Globus pallidus (tissue), 1 donor: ENCODE data around the gene SLC26A4.
"Not testable (repeated sequence)": the region's sequence is repeated elsewhere in the genome, so short reads cannot be mapped to it uniquely, and the experiment has no call there.

ENCODE experiments used
- DNase-seq: peaks from one replicate; pipeline ENCODE4 v3.0.0-alpha.2; 2015; ENCODE audit warnings: low spot score

Gene SLC26A4

DNA sequence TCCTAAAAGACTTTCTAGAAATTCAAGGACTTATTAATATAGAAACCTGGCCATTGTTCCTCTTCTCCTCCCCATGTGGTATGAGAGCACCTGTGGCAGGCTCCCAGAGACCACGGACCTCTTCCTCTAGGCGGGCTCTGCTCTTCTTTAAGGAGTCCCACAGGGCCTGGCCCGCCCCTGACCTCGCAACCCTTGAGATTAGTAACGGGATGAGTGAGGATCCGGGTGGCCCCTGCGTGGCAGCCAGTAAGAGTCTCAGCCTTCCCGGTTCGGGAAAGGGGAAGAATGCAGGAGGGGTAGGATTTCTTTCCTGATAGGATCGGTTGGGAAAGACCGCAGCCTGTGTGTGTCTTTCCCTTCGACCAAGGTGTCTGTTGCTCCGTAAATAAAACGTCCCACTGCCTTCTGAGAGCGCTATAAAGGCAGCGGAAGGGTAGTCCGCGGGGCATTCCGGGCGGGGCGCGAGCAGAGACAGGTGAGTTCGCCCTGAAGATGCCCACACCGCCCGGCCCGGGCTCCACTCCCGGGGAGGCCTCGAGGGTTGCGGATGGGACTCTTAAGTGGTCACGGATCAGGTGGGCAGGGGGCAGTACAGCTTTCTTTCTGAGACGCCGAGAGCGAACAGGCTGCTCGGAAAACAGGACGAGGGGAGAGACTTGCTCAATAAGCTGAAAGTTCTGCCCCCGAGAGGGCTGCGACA lies at the start of gene SLC26A4:
Gene SLC26A4 (plus strand): TSS at position 448 of the 700 bp plus-strand sequence. CDS start 814 bp downstream, outside the sequence.
- no peak for DNase-seq

DNA sequence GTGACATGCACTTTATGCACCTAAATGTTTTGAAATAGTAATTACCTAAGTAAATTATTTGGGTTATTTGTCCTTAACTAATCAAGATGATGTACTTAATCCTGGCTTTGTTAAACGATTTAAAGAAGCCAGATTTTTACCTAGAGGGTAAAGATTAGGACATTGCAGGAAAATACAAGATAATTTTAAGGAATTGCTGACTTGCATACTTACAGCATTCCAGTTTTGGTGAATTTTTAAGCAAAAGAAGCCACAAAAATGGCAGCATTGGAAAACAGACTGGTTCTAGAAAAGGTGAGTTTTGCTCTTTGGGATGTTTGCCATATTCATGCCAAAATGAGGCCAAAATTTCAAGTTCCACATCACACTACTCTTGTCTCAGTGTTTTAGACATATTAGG lies 47.2 kb upstream of the SLC26A4 start:
- DNase-seq = no peak

DNA sequence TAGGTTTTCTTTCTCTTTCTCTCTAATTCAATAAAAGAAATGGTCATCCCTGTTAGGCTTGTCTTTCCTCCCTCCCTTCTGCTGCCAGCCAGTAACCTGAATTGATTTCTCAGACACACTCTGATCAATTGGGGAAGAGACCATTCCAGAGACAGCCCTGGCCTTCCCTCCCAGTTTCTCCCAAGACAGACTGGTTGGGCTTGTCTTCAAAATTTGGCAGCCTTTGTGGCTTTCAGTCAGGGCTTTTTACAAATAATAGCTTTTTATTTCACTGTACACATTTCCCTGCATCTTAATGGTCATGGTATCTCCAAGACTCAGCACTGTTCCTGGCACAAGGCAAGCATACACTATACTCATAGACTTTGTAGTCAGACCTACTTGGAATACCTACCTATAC lies 46.7 kb upstream of the SLC26A4 start:
- DNase-seq = no peak

DNA sequence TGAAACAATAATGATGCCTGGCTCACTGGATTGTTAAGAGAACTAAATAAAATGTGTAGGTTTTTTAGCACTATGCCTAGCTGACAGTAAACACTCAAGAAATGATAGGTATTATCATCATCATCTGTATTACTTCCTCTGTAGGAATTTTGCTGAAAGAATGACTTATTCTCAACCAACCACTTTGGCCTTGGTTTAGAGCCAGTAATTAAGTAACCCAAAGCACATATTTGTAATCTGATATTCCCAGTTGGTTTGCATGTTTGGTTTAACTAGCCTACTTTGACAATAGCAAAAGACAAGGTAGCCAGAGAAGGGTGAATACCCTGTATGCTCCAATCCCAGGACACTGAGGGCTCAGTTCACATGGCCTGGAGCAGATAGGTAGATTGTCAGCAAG lies 46.2 kb upstream of the SLC26A4 start:
- DNase-seq = no peak

DNA sequence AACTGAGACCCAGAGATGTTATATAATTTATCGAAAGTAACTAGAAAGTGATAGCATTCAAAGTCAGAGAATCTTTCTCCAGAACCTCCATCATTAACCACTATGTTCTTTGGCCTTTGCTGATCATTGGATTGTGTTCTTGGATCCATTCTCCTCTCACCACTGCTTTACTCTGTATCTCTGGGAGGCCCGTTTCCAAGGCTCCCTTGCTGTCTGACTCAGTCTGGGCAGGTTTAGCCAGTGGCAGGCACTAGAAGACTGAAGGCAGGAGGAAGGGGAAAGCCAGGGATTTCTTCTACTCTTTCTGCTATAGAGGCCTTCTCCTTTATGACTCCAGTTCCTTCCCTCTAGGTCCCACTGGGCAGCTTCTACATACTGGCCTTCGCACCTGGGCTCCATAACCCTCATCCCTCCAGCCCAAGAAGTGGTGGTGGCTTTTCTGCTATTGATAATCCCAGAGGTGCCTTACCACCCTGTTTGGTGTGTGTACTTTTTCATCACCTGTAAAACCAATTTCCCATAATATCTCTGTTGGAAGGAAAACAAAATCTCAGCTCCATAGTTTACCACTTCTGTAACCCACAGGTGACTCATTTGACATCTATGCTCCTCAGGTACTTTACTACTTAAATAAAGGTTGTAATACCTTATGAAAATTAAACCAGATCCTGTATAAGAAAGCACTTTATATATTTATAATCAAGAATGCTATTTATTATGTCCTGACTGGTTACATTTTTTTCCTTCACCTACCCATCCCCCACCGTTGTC lies 44.5 kb upstream of the SLC26A4 start:
- no peak for DNase-seq

DNA sequence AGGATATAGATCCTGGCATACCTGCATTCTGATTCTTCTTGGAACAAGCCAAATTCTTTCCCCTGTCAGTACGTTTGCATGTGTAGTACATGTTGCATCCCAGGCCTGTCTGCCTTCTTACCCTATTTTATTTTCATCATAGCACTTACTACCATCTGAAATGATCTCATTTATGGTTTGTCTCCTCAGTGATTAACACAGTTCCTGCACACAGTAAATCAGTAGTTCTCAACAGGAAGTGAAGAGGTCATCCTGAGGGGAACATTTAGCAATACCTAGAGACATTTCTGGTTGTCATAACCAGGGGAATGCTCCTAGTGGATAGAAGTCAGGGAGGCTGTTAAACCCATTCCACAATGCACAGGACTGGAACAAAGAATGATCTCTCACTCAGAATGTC lies 38.2 kb upstream of the SLC26A4 start:
- no peak for DNase-seq

DNA sequence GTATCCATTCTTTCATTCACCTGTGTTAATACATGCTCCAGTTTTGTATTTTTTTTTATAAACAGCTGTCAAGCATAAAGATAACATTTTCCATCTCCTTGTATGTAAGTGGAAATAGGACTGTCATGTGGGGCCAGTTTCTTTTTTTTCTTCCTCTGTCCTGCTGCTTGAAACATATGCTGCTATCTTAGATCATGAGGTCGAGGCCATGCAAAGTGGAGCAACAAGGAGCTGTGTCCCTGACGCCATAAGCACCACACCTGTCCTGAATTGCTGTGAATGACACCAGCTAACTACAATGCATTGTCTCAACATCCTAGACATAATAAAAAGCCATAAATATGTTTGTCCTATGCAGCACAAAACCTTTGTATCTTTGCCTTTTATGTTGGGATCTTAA lies 37.7 kb upstream of the SLC26A4 start:
- DNase-seq = no peak

DNA sequence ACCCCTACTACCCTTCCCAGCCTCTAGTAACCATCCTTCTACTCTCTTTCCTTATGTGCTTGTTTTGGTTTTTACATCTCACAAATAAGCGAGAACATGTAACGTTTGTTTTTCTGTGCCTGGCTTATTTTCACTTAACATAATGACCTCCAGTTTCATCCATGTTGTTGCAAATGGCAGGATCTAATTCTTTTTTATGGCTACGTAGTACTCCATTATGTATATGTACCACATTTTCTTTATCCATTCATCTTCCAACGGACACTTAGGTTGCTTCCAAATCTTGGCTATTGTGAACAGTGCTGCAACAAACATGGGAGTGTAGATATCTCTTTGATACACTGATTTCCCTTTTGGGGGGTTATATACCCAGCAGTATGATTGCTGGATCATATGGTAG lies 33.6 kb upstream of the SLC26A4 start:
- no peak for DNase-seq

DNA sequence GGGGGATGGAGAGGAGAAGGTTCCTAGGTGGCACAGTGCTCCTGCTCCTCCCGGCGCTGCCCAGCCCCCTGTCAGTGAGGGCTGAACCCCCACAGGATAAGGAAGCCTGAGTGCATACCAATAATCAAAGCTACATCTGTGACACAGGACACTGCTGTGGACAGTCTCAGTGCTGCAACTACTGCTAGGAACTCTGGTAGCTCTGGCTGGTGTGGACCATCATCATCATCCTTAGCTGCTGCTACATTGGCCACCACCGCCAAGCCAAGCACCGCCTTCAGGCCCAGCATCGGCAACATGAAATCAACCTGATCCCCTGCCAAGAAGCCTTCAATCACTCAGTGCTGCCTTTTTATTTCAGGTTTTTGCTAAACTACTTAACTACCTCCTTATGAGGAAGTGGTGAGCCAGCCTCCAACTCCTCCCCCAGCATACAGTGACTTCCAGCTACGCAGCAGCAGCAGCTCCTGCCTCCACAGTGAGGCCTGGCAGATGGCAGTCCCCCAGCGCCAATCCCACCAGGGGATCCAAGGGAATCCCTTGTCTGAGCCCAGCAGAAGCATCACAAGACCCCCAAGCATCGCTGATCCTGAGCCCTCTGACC lies 32.1 kb upstream of the SLC26A4 start:
- DNase-seq = no peak

DNA sequence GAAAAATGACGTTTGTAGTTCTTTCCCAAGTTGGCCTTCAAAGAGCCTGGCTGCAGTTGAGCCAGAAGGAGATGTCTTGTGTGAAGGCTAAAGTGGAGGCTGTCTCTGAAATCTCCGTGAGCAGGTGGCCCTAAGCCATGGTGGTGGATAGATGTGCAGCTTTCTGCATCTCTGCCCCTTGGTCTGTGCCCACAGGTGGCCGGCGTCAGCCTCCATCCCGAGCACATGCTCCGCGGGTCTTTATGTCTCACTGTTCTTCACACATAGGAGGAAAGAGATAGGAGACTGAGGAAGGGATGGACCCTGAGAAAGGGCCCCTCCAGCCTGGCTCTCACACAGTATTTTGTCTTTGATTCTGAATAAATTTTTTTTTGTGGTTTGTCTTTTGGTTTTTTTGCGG lies 30.3 kb upstream of the SLC26A4 start:
- no peak for DNase-seq

DNA sequence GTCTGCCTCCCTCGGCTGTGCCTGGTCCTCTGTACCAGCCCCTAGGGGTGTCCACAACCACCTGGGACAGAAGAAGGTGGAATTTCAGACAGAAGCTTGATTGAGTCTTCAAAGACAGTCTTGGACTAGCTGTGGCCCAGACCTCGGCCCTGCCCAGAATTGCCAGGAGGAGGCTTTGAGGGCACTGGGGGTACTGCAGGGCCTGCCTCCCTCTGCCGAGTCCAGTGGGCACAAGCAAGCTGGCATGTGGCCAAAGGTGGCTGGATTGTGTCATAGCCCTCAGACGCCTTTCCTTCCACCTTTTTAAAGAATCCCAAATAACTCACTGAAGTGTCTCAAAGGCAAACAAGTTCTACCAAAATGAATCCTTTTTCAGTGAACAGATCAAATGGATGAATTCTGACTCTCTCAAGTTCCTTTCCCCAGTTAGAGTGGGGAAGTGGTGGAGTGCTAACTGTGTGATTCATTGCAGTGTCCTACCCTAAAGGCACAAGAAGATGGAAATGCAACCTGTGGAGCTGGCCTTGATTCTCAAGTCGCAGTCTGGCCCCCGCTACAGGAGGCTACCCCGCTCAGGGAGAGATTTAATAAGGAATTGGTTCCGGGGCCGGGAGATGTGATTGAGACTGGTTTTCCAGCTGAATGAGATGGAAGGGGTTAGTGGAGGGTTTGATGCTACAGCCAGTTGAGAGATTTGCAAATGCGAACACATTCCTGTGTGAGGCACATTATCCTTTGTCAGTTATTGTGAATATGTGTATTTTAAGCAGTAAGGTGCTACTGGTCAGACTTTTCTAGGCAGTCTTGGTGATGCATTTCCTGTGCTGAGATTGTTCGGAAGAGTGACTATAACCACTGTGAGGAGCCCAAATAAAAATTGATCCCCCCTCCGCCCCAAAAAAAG lies 28.8 kb upstream of the SLC26A4 start:
- no peak for DNase-seq

DNA sequence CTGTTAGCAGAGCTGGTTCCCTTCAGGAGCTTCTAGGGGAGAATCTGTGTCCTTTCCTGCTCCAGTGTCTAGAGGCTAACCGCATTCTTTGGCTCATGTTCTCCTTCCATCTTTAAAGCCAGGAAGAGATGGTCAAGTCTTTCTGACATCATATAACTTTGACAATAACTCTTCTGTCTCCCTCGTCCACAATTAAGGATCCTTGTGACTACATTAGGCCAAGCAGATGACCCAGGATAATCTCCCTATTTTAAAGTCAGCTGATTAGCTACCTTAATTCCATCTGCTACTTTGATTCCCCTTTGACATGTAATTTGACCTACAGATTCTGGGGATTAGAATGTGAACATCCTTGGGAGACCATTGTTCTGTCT lies 28.1 kb upstream of the SLC26A4 start:
- DNase-seq = no peak

DNA sequence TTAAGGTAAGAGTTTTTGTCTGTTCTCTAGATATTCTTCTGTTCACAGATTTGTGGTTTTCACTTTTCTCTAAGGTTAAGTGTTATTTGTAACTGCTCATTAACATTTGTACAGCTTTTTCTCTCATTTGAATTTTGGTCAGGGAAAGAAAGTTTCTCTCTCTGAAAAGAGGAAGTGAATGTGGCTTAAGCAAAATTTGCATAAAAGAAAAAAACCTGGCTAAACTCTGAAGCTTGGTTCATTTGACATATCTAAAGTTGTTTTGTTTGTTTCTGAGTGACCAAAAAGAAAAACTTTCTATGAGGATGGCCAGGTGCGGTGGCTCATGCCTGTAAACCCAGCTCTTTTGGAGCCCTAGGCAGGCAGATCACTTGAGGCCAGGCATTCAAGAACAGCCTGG lies 22.0 kb upstream of the SLC26A4 start:
- DNase-seq = peak; percentile 22

DNA sequence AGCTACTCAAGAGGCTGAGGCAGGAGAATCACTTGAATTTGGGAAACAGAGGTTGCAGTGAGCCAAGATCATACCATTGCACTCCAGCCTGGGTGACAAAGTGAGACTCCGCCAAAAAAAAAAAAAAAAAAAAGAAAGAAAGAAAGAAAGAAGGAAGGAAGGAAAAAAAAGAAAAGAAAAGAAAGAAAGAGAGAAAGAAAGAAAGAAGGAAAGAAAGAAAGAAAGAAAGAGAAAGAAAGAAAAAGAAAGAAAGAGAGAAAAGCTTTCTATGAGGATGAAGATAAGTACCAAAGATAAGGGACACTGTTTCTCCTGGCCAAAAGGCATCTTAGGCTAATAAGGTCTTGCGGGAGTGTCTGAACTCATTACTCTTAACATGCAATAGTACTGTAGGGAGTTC lies 21.6 kb upstream of the SLC26A4 start:
- DNase-seq = not testable (repeated sequence)

DNA sequence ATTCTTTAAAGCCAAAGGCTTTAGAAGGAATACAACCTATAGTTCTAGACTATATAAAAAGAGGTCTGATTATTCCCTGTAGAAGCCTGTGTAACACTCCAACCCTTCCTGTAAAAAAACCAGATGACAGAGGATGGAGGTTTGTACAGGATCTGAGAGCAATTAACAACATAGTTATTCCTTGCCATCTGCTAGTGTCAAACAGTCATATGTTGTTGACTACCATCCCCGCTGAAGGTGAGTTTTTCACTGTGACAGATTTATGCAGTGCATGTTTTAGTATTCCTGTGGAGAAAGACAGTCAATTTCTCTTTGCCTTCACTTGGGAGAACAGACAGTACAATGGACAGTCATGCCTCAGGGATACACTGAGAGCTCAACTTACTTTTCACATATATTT lies 19.0 kb upstream of the SLC26A4 start:
- DNase-seq = no peak

DNA sequence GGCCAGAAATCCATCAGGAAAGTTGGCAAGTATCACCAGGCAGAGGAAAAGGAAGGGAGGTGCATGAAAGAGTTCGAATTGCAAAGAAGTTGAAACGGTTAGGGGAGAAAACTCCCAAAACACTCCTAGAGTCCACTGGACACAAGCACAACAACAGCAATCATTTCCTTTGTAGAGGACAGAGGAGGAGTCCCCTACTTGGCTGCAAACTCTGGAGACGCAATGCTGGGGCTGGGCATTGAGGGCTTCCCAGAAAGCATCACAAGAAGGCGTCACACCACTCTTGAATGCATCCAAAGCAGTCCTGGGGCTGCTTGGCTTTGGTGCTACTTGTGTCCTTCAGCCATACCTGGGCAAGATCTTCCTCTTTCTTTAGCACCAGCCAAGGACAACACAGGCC lies 18.1 kb upstream of the SLC26A4 start:
- DNase-seq = no peak

DNA sequence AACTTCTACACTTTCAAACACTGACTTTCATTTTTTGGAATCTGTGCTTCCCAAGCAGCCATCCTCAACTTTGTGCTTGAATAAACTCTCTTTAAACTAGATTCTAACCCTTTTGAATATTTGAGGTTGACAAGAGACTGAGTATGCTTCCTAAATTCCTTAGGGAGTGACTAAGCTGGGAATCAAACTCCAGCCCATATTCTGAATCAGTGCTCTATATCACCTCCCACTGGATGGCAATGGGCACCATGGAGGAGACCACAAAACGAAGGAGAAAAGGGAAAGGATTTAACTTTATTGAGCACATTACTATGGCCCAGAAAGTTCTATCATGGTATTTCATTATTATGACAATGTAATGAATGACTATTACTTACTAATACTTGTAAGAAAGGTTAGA lies 17.2 kb upstream of the SLC26A4 start:
- no peak for DNase-seq

DNA sequence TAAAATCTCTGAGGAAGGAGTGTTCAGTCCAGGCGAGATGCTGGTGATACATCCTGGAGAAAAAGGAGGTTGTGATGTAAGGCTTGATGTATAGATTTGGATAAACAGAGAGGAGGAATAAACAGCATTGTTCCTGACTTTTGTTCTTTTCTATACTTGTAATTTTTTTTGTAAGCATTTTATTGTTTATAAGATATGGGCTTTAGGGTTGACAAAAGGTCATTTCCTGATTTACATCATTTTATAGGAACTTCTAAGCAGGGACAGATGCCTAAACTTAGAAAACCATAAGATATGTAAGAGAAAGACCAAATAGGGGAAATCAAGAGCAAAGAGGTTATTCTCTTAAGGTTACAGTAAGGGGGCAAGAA lies 16.7 kb upstream of the SLC26A4 start:
- DNase-seq = no peak

DNA sequence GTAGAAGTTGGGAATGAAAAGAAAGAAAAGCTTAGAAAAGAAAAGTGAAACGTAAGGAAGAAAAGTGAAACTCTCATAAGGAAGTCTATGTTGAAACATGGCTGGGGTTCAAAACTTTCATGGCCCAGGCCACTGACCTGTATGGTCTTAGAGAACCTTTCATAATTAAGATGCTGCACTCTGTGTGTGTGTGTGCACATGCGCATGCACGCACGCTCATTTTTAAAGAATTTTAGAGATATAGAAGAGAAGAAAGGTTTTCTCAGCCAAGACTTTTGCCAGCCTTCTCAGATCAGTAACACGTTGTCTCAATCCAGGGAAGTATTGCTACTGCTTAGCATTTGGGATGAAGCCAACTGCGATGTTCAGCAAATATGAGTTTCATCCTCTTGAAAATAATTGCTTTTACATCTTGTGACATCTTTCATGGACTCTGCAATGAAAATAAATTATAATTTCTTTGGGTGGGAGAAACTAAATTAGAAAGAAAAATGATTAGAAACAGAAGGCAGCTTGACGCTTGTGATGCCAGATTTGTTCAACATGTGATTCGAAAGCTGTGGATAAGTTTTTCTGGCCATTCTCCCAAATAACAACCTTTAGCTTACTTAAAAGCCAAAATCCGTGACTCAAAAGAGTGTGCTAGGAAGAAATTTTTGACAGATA lies 16.2 kb upstream of the SLC26A4 start:
- no peak for DNase-seq

DNA sequence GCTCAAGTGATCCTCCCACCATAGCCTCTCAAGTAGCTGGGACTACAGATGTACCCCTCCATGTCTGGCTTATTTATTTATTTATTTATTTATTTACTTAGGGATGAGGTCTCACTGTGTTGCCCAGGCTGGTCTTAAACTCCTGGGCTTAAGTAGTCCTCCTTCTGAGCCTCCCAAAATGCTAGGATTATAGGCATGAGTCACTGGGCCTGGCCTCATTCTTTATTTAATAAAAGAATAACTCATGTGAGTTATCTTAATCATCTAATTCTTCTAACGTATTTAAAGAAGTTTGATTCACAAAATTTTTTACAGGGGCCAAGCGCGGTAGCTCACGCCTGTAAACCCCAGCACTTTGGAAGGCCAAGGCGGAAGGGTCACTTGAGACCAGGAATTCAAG lies 8.0 kb upstream of the SLC26A4 start:
- no peak for DNase-seq

DNA sequence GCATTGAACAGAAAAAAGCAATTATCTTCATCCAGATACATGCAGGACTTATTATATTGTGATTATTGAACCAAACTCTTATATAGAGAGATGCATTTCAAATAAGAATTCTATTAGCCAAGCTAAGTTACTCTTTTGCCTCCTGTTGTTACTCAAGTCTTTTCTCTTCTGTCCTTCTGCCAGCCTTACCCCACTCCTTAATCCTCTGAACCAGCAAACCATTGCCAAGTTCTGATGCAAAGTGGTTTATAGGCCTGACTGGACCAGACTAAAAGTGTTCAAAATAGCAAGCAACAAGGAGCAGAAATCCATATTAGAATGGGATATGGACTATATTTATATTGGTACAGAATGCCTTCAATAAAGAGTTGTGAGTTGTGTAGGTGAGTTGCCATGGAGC lies 2.2 kb upstream of the SLC26A4 start:
- DNase-seq = no peak

DNA sequence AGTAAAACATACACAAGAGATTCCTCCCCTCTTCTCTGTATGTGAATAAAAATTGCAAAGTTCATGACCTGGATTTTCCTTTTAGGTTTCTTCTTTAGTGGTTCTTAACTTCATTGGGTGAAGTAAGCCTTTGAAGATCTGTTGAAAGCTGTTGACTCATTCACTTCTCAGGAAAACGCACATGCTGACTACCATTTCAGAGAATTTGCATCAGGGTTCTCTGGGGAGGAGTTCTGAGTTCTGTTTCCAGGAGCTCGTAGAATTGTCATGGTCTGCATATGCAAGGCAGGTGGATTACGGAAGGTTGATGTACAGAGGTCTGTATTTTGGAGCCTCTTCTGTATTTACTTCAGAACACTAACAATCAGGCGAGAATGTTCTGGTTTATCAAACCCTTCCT lies 962 bp upstream of the SLC26A4 start:
- no peak for DNase-seq
